ENCODE measurements around the gene TMEM229B.

The TMEM229B gene

DNA sequence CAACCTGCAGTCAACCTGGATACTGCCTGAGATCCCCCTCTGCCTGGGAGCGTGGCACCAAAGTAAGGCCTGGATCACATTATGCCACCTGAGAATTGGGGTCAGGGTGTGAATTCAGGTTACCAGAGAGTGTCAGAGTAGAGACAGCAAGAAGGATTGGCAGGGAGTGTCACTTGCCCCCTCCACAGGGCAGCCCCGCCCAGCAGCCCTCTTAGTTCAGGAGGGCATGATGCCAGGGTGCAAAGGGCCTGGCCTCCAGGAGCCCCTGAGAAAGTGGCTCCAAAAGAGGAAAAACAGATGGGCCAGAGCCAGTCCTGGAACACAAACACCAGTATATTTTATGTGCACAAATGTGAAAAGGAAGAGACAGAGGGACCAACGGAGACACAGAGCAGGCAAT, 18.6 kb downstream of the TMEM229B start:
- H3K4me3 ChIP-seq (ENCODE audit: low read depth, low read length): no peak overlapping the region
- TF ChIP-seq, protein P1, sequence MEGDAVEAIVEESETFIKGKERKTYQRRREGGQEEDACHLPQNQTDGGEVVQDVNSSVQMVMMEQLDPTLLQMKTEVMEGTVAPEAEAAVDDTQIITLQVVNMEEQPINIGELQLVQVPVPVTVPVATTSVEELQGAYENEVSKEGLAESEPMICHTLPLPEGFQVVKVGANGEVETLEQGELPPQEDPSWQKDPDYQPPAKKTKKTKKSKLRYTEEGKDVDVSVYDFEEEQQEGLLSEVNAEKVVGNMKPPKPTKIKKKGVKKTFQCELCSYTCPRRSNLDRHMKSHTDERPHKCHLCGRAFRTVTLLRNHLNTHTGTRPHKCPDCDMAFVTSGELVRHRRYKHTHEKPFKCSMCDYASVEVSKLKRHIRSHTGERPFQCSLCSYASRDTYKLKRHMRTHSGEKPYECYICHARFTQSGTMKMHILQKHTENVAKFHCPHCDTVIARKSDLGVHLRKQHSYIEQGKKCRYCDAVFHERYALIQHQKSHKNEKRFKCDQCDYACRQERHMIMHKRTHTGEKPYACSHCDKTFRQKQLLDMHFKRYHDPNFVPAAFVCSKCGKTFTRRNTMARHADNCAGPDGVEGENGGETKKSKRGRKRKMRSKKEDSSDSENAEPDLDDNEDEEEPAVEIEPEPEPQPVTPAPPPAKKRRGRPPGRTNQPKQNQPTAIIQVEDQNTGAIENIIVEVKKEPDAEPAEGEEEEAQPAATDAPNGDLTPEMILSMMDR (IDR thresholded peaks at IDR 0.05; ENCODE audit: borderline replicate concordance, insufficient read depth, low read depth, low read length): no peak

DNA sequence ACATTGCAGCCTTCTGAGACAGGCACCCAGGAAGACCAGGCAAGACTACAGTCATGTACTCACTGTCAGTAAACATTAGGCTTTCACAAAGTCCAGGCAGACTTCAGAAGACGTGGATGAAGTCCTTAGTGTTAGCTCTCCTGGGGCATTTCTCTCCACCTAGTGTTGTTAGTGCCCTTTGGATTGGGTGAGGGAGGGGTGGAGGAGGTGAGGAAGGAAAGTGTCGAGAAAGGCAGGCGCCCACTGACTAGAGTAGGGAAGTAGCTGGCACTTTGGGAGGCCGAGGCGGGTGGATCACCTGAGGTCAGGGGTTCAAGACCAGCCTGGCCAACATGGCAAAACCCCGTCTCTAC, 20.2 kb downstream of the TMEM229B start:
- TF ChIP-seq, protein P1 (IDR thresholded peaks at IDR 0.05; ENCODE audit: borderline replicate concordance, insufficient read depth, low read depth, low read length): no peak
- no peak overlapping the region for H3K4me3 ChIP-seq (ENCODE audit: low read depth, low read length)

DNA sequence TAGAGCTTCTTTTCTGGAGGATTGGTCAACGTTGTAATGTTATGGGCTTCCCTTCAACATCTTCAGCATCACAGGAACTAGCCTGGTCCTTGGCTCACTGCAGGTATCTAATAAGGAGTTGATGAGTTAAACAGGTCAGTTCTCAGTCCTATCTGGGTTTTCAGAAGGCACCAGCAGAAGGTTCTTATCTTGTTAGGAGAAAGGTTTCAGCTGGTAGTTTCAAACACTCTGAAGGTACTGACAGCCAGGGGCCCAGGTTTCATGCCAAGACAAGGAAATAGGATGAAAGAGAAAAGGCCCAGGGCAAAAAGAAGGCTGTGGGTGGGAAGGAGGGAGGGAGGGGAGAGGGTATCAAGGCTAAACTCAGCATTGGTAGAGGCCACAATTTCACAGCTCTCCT, 21.4 kb downstream of the TMEM229B start:
- H3K4me3 ChIP-seq (ENCODE audit: low read depth, low read length): no peak overlapping the region
- TF ChIP-seq, protein P1 (IDR thresholded peaks at IDR 0.05; ENCODE audit: borderline replicate concordance, insufficient read depth, low read depth, low read length): no peak

- no peak overlapping the region for H3K4me3 ChIP-seq (ENCODE audit: low read depth, low read length)
- TF ChIP-seq, protein P1 (IDR thresholded peaks at IDR 0.05; ENCODE audit: borderline replicate concordance, insufficient read depth, low read depth, low read length): no peak
Measured at GRCh38 chr14:67464879-67465278, 23.6 kb downstream of the TMEM229B start.

- TF ChIP-seq, protein P1 (IDR thresholded peaks at IDR 0.05; ENCODE audit: borderline replicate concordance, insufficient read depth, low read depth, low read length): no peak
- H3K4me3 ChIP-seq (ENCODE audit: low read depth, low read length): no peak overlapping the region
Measured at GRCh38 chr14:67464377-67464776, 24.1 kb downstream of the TMEM229B start.

DNA sequence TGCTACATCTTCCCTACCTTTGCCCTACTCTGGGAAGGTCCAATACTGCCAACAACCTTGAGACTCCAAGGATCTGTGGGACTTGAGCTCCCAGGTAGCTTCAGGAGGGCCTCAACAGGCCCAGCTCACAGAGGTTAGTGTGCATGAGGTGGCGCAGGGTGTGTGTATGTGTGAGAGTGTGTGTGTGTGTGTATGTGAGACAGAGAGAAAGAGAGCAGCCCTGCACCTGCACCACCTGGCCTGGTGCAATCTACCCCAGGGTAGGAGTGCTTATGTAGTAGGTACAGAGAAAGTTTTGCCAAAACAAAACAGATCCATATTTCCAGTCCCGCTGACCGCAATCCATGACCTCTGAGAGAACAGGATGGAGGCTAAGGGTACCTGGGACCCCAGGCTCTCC, 24.6 kb downstream of the TMEM229B start:
- TF ChIP-seq, protein P1 (IDR thresholded peaks at IDR 0.05; ENCODE audit: borderline replicate concordance, insufficient read depth, low read depth, low read length): no peak
- H3K4me3 ChIP-seq (ENCODE audit: low read depth, low read length): no peak overlapping the region

DNA sequence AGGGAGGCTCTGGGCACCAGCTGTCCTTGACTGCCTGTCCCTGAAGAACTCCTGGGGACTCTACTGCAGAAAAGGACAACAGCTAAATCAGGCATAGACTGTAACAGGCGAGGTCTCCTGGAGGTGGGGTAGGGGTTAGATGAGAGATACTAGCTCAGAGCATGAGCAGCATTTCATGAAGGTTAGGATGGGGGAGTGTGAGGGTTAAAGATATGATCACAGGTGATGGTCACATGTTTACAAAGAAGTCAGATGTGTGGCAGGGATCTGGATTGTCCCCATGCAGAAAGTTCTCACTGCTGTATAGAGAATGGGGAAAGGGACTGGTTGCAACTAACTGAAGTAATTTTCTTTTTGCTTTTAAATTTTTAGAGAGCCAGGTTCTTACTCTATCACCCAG, 26.5 kb downstream of the TMEM229B start:
- TF ChIP-seq, protein P1 (IDR thresholded peaks at IDR 0.05; ENCODE audit: borderline replicate concordance, insufficient read depth, low read depth, low read length): no peak
- H3K4me3 ChIP-seq (ENCODE audit: low read depth, low read length): no peak overlapping the region
